Measurements from ENCODE around the gene LMBR1. TPM values are rescaled to one million over a fixed set of nuclear protein-coding genes. Genes with fewer than 3 reads are reported as not detected.

The LMBR1 gene
- total RNA-seq, 2 experiments from 2014 or later = 51.3 to 51.8 TPM

GRCh38 chr7:156675721-156676120 lies 217.3 kb downstream of the LMBR1 start:
- CTCF ChIA-PET = interaction anchor here (0.7 kb wide), 1 partner anchor 141 kb away, joined by 3 read pairs; no protein-coding TSS in a partner anchor
- Mint-ChIP-seq H3K9me3 (no peaks in the 10 kb centered on the region), H3K4me3 (no peak overlapping the region), H3K4me1 (peaks cover 6% of the 10 kb centered on the region), H3K27ac (no peak overlapping the region), H3K27me3 (no peaks in the 10 kb centered on the region), H3K36me3 (ENCODE audit: low read depth) (peaks cover 14% of the 10 kb centered on the region)
- POLR2A ChIA-PET = no interaction called here
- no peak for DNase-seq

- DNase-seq = no peak
- Mint-ChIP-seq H3K36me3 (ENCODE audit: low read depth) (peaks cover 12% of the 10 kb centered on the region), H3K4me1 (peaks cover 4% of the 10 kb centered on the region), H3K27ac (no peak overlapping the region), H3K4me3 (no peak overlapping the region), H3K9me3 (no peaks in the 10 kb centered on the region), H3K27me3 (no peaks in the 10 kb centered on the region)
- ChIA-PET CTCF (interaction anchor here (1.4 kb wide), 2 partner anchors 13 to 79 kb away, joined by 3 read pairs; no protein-coding TSS in a partner anchor), POLR2A (no interaction called here)
These were observed 219.1 kb downstream of the LMBR1 start for GRCh38 chr7:156673902-156674301.

GRCh38 chr7:156673454-156673853 lies 219.5 kb downstream of the LMBR1 start:
- H3K9me3 Mint-ChIP-seq = no peaks in the 10 kb centered on the region
- H3K36me3 Mint-ChIP-seq (ENCODE audit: low read depth) = peaks cover 9% of the 10 kb centered on the region
- H3K4me3 Mint-ChIP-seq = no peak overlapping the region
- H3K27me3 Mint-ChIP-seq = no peaks in the 10 kb centered on the region
- H3K4me1 Mint-ChIP-seq = peaks cover 4% of the 10 kb centered on the region
- ChIA-PET CTCF (interaction anchor here (1.4 kb wide), 1 partner anchor 79 kb away, joined by 3 read pairs; no protein-coding TSS in a partner anchor), POLR2A (no interaction called here)
- no peak overlapping the region for H3K27ac Mint-ChIP-seq
- no peak for DNase-seq

GRCh38 chr7:156669035-156669828 lies 223.8 kb downstream of the LMBR1 start:
- Mint-ChIP-seq H3K27me3 (no peaks in the 10 kb centered on the region), H3K36me3 (ENCODE audit: low read depth) (peaks cover 4% of the 10 kb centered on the region), H3K9me3 (no peaks in the 10 kb centered on the region), H3K27ac (no peak overlapping the region), H3K4me1 (no peaks in the 10 kb centered on the region), H3K4me3 (no peak overlapping the region)
- POLR2A ChIA-PET = no interaction called here
- no peak for DNase-seq
- CTCF ChIA-PET = no interaction called here

- H3K27ac Mint-ChIP-seq = no peak overlapping the region
- POLR2A ChIA-PET = no interaction called here
- no peaks in the 10 kb centered on the region for H3K27me3 Mint-ChIP-seq
- DNase-seq = no peak
- CTCF ChIA-PET = no interaction called here
- no peak overlapping the region for H3K4me3 Mint-ChIP-seq
- peaks cover 4% of the 10 kb centered on the region for H3K36me3 Mint-ChIP-seq (ENCODE audit: low read depth)
- H3K9me3 Mint-ChIP-seq = no peaks in the 10 kb centered on the region
- H3K4me1 Mint-ChIP-seq = no peaks in the 10 kb centered on the region
These were observed 224.7 kb downstream of the LMBR1 start for GRCh38 chr7:156668130-156668741.

GRCh38 chr7:156667110-156667426 lies 225.9 kb downstream of the LMBR1 start:
- CTCF ChIA-PET = no interaction called here
- H3K4me3 Mint-ChIP-seq = no peak overlapping the region

GRCh38 chr7:156666368-156667109 lies 226.4 kb downstream of the LMBR1 start:
- no peak for DNase-seq
- ChIA-PET POLR2A (no interaction called here), CTCF (no interaction called here)
- Mint-ChIP-seq H3K9me3 (no peaks in the 10 kb centered on the region), H3K36me3 (ENCODE audit: low read depth) (peaks cover 4% of the 10 kb centered on the region), H3K4me3 (no peak overlapping the region), H3K27ac (no peak overlapping the region), H3K4me1 (no peaks in the 10 kb centered on the region), H3K27me3 (no peaks in the 10 kb centered on the region)

More at GRCh38 chr7:156667110-156667426, 225.9 kb downstream of the LMBR1 start:
- peaks cover 4% of the 10 kb centered on the region for H3K36me3 Mint-ChIP-seq (ENCODE audit: low read depth)
- POLR2A ChIA-PET = no interaction called here
- no peaks in the 10 kb centered on the region for H3K4me1 Mint-ChIP-seq
- H3K9me3 Mint-ChIP-seq = no peaks in the 10 kb centered on the region
- DNase-seq = no peak
- no peak overlapping the region for H3K27ac Mint-ChIP-seq
- no peaks in the 10 kb centered on the region for H3K27me3 Mint-ChIP-seq

GRCh38 chr7:156665101-156665500 lies 227.9 kb downstream of the LMBR1 start:
- H3K9me3 Mint-ChIP-seq = no peaks in the 10 kb centered on the region
- no peaks in the 10 kb centered on the region for H3K4me1 Mint-ChIP-seq
- H3K36me3 Mint-ChIP-seq (ENCODE audit: low read depth) = peaks cover 4% of the 10 kb centered on the region
- no peak for DNase-seq
- ChIA-PET CTCF (no interaction called here), POLR2A (no interaction called here)
- no peak overlapping the region for H3K27ac Mint-ChIP-seq
- H3K27me3 Mint-ChIP-seq = no peaks in the 10 kb centered on the region
- no peak overlapping the region for H3K4me3 Mint-ChIP-seq

GRCh38 chr7:156662277-156662676 lies 230.7 kb downstream of the LMBR1 start:
- ChIA-PET CTCF (no interaction called here), POLR2A (no interaction called here)
- Mint-ChIP-seq H3K4me1 (no peaks in the 10 kb centered on the region), H3K36me3 (ENCODE audit: low read depth) (no peaks in the 10 kb centered on the region), H3K9me3 (no peaks in the 10 kb centered on the region), H3K27ac (no peak overlapping the region), H3K27me3 (peaks cover 11% of the 10 kb centered on the region), H3K4me3 (no peak overlapping the region)
- DNase-seq = no peak

GRCh38 chr7:156661637-156662036 lies 231.3 kb downstream of the LMBR1 start:
- Mint-ChIP-seq H3K4me3 (no peak overlapping the region), H3K27me3 (peaks cover 11% of the 10 kb centered on the region), H3K27ac (no peak overlapping the region), H3K9me3 (no peaks in the 10 kb centered on the region), H3K36me3 (ENCODE audit: low read depth) (no peaks in the 10 kb centered on the region), H3K4me1 (no peaks in the 10 kb centered on the region)
- CTCF ChIA-PET = no interaction called here
- DNase-seq = no peak
- POLR2A ChIA-PET = no interaction called here

- Mint-ChIP-seq H3K27me3 (peaks cover 11% of the 10 kb centered on the region), H3K4me3 (no peak overlapping the region), H3K36me3 (ENCODE audit: low read depth) (no peaks in the 10 kb centered on the region), H3K9me3 (no peaks in the 10 kb centered on the region), H3K27ac (no peak overlapping the region), H3K4me1 (peaks cover 1% of the 10 kb centered on the region)
- no peak for DNase-seq
- ChIA-PET CTCF (no interaction called here), POLR2A (no interaction called here)
These were observed 233.0 kb downstream of the LMBR1 start for GRCh38 chr7:156659961-156660360.

- Mint-ChIP-seq H3K4me3 (no peak overlapping the region), H3K4me1 (peaks cover 1% of the 10 kb centered on the region), H3K9me3 (no peaks in the 10 kb centered on the region), H3K27ac (no peak overlapping the region), H3K36me3 (ENCODE audit: low read depth) (no peaks in the 10 kb centered on the region), H3K27me3 (peaks cover 11% of the 10 kb centered on the region)
- ChIA-PET POLR2A (no interaction called here), CTCF (no interaction called here)
- no peak for DNase-seq
These were observed 233.8 kb downstream of the LMBR1 start for GRCh38 chr7:156659203-156659602.

GRCh38 chr7:156657681-156658080 lies 235.3 kb downstream of the LMBR1 start:
- Mint-ChIP-seq H3K4me1 (peaks cover 1% of the 10 kb centered on the region), H3K4me3 (no peak overlapping the region), H3K9me3 (no peaks in the 10 kb centered on the region), H3K27ac (no peak overlapping the region), H3K27me3 (peaks cover 11% of the 10 kb centered on the region), H3K36me3 (ENCODE audit: low read depth) (no peaks in the 10 kb centered on the region)
- ChIA-PET POLR2A (no interaction called here), CTCF (no interaction called here)
- DNase-seq = no peak
